DMS153 (cell line): Measurements from ENCODE around the gene SLC35F3.

Experiments used
- DNase-seq: peaks from one replicate; lab custom pipeline; 2025; lab: John Stamatoyannopoulos, UW

Gene SLC35F3

DNA sequence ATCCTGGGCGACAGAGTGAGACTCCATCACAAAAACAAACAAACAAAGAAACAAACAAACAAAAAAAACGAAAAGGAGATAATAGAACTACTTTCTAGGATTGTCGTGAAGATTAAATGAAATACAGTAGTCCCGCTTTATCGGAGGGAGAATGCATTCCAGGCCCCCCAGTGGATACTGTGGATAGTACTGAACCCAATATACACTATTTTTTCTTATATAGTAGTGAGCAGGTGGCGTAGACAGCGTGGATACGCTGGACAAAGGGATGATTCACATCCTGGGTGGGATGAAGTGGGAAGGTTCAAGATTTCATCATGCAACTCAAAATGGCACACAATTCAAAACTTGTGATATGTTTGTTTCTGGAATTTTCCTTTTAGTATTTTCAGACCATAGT, 8.0 kb downstream of the SLC35F3 start:
- DNase-seq = no peak

DNA sequence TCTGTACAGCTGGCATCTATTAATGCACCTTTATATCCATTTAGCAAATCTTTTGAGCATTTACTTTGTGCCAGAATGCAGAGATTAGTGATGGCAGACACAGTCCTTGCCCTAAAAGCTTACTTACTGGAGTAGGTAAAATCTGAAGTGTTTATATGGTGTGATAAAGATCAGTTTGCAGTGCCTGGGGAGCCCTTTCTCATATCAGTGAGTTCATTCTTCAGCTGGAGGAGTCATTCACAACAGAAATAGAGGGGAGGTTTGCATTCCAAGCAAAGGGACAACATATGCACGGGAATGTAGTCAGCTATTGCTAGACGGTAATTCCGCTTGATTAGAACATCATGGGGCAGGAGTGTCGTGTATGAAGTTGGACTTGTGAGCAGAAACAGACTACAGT, 8.4 kb downstream of the SLC35F3 start:
- DNase-seq = no peak

DNA sequence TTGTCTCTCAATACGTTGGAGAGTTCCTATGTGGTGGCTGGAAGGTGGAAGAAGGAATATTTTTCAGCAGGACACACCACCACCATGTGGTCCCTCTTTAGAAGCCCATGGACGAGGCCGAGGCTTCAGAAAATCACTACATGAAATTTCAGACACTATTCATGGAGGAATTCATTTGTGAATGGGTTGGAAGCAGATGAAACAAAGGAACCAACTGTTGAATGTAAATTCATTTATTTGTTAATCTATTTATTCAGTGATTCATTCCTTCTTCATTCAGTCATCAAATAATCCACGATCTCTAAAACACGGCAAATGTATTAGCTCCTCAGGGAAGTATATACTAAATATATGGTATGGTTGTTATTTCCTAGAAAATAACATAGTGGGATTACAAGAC, 12.2 kb downstream of the SLC35F3 start:
- no peak for DNase-seq

DNA sequence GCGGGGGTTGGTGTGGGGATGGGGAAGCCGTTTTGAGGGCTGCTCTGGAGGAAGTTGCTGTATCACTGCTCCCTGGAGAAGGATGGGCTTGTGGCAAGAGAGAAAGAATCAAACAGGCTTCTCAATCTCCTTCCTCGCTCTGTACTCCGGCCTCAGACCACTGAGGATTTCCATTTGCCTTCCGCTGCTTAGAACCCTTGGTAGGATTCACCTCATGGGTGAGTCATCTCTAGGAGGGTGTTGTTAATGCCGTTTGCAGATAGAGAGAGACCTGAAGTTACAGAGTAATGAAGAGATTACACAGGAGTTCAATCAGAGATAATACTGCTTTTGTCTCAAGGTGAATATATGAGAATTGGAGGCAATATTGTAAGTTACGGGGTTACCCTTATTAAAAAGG, 15.3 kb downstream of the SLC35F3 start:
- DNase-seq = no peak

DNA sequence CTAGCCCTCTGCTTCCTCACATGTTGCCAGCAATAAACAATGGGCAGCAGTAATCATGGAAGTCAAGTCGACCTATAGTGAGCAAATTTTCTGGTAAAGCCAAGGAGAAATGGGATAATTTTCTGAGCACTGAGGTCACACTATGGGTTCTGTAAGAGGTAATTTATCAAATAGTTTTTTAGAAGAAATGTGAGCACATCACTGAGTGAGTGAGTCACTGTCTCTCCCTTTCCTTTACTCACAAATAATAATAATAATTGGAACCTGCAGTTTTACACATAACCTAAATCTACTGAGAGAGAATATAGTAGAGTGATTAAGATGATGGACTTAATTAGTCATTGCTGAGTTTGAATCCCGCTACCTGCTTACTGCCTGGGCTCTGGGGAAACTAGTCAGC, 23.6 kb downstream of the SLC35F3 start:
- no peak for DNase-seq

DNA sequence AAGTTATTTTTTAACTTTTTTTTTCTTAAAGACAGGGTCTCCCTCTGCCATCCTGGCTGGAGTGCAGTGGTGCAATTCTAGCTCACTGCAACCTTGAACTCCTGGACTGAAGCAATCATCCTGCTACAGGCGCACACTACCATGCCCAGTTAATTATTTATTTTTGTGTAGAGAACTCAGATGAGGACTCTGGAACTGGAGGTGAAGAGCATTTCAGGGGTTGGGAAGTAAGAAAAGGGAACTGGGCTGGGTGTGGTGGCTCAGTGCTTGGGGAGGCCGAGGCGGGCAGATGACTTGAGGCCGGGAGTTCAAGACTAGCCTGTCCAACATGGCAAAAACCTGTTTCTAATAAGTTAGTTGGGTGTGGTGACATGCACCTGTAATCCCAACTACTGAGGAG, 28.9 kb downstream of the SLC35F3 start:
- DNase-seq = no peak

DNA sequence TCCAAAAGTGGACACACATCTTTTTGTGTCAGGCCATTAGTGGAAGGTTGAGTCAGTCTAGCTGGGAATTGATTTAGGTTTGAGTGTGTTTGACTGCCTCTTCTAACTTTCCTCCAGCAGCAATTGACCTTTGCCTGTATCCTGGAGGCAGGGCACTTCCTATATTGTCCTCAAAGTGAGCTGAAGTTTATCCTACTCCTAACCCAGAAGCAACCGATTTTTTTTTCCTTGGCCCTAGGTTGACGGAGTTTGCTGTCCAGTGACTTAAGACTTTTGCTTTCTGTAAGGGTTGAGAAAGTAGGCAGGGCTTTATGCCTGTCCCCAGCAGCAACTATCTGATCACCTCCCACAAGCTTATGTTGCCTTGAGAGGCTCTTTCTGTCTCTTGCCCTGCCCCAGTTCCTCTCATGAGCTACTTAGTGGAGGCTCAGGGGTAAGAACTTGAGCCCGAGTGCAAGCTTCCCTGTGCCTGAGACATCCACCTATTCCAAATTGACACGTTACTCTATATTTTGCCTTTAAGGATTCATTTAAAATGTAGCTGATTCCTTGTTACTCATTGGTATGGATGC, 30.9 kb downstream of the SLC35F3 start:
- DNase-seq = no peak

- no peak for DNase-seq
These were observed 31.9 kb downstream of the SLC35F3 start for GRCh38 chr1:233936422-233936821.

- no peak for DNase-seq
These were observed 32.4 kb downstream of the SLC35F3 start for GRCh38 chr1:233936842-233937241.

GRCh38 chr1:233938476-233938875, 34.0 kb downstream of the SLC35F3 start:
- no peak for DNase-seq

- DNase-seq = no peak
These were observed 35.0 kb downstream of the SLC35F3 start for GRCh38 chr1:233939451-233939850.

DNA sequence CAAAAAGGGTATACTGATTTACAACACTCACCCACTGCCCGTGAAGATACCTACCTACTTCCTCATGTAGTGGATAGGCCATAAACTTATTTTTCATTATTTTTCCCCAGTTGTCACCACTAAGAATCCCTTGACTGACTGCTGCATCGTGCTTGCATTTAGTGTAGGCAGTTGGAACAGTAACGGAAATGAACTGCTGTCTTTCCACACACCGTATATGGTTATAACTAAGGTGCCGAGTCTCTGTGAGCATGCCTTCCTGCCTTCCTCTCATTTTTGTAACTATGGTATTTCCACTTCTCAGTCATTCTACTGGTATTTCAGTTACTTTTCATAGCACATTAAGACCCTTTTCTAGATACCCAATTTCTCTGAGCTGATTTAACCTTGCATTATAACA, 36.4 kb downstream of the SLC35F3 start:
- DNase-seq = no peak

DNA sequence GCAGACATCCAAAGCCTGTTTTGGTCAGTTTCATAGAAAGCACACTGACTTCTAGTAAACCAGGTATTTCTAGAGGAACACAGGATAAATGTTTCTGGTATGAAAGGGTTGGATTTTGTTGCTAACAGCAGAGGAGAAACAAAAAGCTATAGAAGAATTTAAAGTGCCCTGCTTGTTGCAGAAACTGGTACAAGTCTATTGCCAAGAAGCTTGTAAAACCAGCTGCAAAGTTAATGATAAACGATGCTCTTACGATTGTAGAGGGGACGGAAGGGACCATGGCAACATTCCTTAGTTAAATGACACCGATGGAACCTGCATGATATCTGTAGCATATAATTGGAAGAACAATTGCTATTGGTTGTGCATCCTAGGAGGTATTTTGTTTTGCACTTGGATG, 40.1 kb downstream of the SLC35F3 start:
- DNase-seq = no peak

GRCh38 chr1:233945573-233945972, 41.1 kb downstream of the SLC35F3 start:
- no peak for DNase-seq

- no peak for DNase-seq
These were observed 41.5 kb downstream of the SLC35F3 start for GRCh38 chr1:233945979-233946378.

DNA sequence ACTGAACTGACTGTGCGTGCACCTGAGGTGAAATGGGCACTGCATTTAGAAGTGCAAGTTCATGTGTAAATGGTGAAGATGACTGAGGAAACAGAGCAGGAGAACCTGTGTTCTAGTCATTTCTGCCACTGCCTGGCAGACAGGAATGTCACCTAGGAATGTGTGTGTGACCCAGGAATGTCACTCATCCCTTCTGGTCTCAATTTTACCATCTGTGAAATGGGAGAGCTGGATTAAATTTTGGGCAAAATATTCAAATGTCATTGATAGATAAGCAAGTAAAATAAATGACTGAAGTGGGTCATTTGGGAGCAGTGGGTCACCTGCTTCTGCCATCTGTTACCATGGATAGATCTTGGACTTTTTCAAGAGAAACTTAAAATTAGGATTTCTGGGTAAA, 42.2 kb downstream of the SLC35F3 start:
- DNase-seq = no peak

DNA sequence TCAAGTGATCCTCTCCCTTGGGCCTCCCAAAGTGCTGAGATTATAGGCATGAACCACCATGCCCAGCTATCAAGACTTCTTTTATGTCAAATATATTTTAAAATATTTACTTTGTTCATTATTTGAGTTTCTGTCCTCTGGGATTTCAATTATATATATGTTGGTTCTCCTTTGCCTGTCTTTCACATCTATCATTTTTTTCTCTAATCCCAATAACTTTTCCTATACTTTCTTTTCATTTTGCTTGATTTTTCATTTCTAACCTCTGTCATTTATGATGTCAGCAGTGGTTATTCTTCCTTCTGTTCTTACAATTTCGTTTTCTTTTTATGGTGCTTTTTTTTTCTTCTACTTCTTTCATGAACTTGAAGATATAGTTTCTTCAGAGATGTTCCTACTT, 47.3 kb downstream of the SLC35F3 start:
- no peak for DNase-seq

GRCh38 chr1:233957691-233958090, 53.2 kb downstream of the SLC35F3 start:
- no peak for DNase-seq

- DNase-seq = no peak
These were observed 54.6 kb downstream of the SLC35F3 start for GRCh38 chr1:233959102-233959501.

DNA sequence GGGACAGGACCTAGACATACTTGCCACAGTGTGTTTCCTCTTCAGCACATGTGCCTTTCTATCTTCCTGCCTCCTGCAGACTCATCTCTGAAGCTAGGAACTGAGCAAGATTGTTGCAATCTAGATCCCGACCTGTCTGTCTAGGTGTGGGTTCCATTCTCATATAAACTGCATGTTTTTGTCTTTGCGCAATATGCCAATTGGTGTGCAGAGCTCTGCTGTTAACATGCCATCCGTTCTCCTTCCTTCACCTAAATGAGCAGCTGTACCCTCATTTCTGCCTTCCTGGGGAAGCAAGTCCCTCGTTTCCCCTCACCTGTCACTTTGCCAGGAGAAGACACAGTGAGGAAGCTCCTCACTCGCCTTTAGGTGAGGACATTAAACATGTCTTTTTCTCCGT, 55.5 kb downstream of the SLC35F3 start:
- no peak for DNase-seq

GRCh38 chr1:233960386-233960785, 55.9 kb downstream of the SLC35F3 start:
- no peak for DNase-seq

GRCh38 chr1:233962878-233963277, 58.4 kb downstream of the SLC35F3 start:
- DNase-seq = no peak

- DNase-seq = no peak
These were observed 61.4 kb downstream of the SLC35F3 start for GRCh38 chr1:233965856-233966255.

DNA sequence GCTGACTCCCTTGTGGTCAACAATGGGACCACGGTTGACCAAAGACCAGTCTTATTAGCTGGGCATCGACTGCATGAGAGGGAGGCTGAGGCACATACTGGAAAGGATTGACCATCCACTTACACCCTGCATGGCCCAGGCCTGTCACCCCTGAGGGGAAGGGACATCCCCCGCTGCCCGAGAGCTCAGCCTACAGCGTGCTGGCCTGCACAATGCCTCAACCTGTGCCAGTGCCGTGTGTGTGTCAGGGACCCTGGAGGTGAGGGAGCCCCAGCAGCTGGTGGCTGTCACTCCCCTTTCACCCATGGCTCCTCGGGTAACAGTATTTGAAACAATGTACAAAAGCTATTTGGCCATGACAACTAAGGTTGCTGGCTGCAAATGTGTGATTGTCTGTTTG, 67.3 kb downstream of the SLC35F3 start:
- no peak for DNase-seq

DNA sequence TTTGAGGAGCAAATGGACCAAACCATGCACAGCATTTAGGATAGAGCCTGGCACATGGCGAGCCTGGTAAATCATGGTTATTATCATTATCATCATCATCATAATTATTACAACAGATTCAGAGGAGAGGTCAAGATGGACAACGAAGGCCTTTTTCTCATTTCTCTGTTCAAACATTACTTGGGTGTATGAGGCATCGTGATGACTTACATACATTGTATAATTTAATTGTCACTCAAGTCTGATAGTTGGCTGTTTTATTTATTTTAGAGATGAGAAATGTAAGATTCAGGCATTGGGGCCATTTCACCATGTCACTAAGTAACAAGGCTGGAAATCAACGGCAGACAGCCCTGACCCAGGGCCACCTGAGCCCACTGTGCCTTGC, 68.1 kb downstream of the SLC35F3 start:
- no peak for DNase-seq
